ENCODE measurements around the gene AGGF1. TPM values are rescaled to one million over a fixed set of nuclear protein-coding genes. Genes with fewer than 3 reads are reported as not detected.

The AGGF1 gene
- total and polyA plus RNA-seq, 9 donors = 9.0 to 22.8 (median 16.5) TPM

GRCh38 chr5:76999451-76999850 lies 30.8 kb upstream of the AGGF1 start:
- intact Hi-C loops (cut with DNase I) = no loop called here
- no peaks in the 10 kb centered on the region for H3K9me3 ChIP-seq
- no peaks in the 10 kb centered on the region for H3K4me1 ChIP-seq (ENCODE audit: insufficient read depth)
- H3K27ac ChIP-seq = no peak overlapping the region
- H3K27me3 ChIP-seq = no peaks in the 10 kb centered on the region
- no peak for DNase-seq
- TF ChIP-seq POLR2A (IDR thresholded peaks at IDR 0.05) (no peak), CTCF (IDR thresholded peaks at IDR 0.05) (no peak), EP300 (IDR thresholded peaks at IDR 0.05) (no peak)
- 63 to 74% (median 65%) methylated on average over 2 of the region's 2 CpGs for WGBS, 3 donors
- no peak overlapping the region for H3K4me3 ChIP-seq
- no peaks in the 10 kb centered on the region for H3K36me3 ChIP-seq

- H3K27ac ChIP-seq = no peak overlapping the region
- no peak overlapping the region for H3K4me3 ChIP-seq
- H3K9me3 ChIP-seq = no peaks in the 10 kb centered on the region
- WGBS, 3 donors = 4 to 31% (median 8%) methylated on average over 1 of the region's 1 CpG
- no peak for DNase-seq
- H3K4me1 ChIP-seq (ENCODE audit: insufficient read depth) = no peaks in the 10 kb centered on the region
- H3K36me3 ChIP-seq = no peaks in the 10 kb centered on the region
- no peaks in the 10 kb centered on the region for H3K27me3 ChIP-seq
- intact Hi-C loops (cut with DNase I) = no loop called here
- TF ChIP-seq POLR2A (IDR thresholded peaks at IDR 0.05) (no peak), CTCF (IDR thresholded peaks at IDR 0.05) (no peak), EP300 (IDR thresholded peaks at IDR 0.05) (no peak)
Observed at GRCh38 chr5:77003246-77003645, 27.0 kb upstream of the AGGF1 start.

GRCh38 chr5:77006124-77006523 lies 24.1 kb upstream of the AGGF1 start:
- Histone ChIP-seq H3K9me3 (no peaks in the 10 kb centered on the region), H3K4me3 (no peak overlapping the region), H3K36me3 (no peaks in the 10 kb centered on the region), H3K27me3 (no peaks in the 10 kb centered on the region), H3K27ac (no peak overlapping the region), H3K4me1 (ENCODE audit: insufficient read depth) (no peaks in the 10 kb centered on the region)
- intact Hi-C loops (cut with DNase I) = no loop called here
- WGBS, 3 donors = 59 to 81% (median 77%) methylated on average over 2 of the region's 2 CpGs
- no peak for TF ChIP-seq CTCF (IDR thresholded peaks at IDR 0.05)
- TF ChIP-seq POLR2A (IDR thresholded peaks at IDR 0.05) = no peak
- no peak for TF ChIP-seq EP300 (IDR thresholded peaks at IDR 0.05)
- DNase-seq = no peak

GRCh38 chr5:77008413-77008812 lies 21.8 kb upstream of the AGGF1 start:
- 58 to 76% (median 71%) methylated on average over 3 of the region's 3 CpGs for WGBS, 3 donors
- intact Hi-C loops (cut with DNase I) = no loop called here
- Histone ChIP-seq H3K4me1 (ENCODE audit: insufficient read depth) (no peaks in the 10 kb centered on the region), H3K36me3 (no peaks in the 10 kb centered on the region), H3K27me3 (no peaks in the 10 kb centered on the region), H3K9me3 (no peaks in the 10 kb centered on the region), H3K27ac (no peak overlapping the region), H3K4me3 (no peak overlapping the region)
- DNase-seq = no peak
- TF ChIP-seq CTCF (IDR thresholded peaks at IDR 0.05) (no peak), EP300 (IDR thresholded peaks at IDR 0.05) (no peak), POLR2A (IDR thresholded peaks at IDR 0.05) (no peak)

- TF ChIP-seq EP300 (IDR thresholded peaks at IDR 0.05) = no peak
- TF ChIP-seq POLR2A (IDR thresholded peaks at IDR 0.05) = no peak
- no peak for TF ChIP-seq CTCF (IDR thresholded peaks at IDR 0.05)
- intact Hi-C loops (cut with DNase I) = no loop called here
- WGBS, 3 donors = 88 to 92% (median 90%) methylated on average over 5 of the region's 5 CpGs
- H3K27me3 ChIP-seq = no peaks in the 10 kb centered on the region
- no peaks in the 10 kb centered on the region for H3K4me1 ChIP-seq (ENCODE audit: insufficient read depth)
- no peak overlapping the region for H3K4me3 ChIP-seq
- no peak overlapping the region for H3K27ac ChIP-seq
- no peaks in the 10 kb centered on the region for H3K36me3 ChIP-seq
- no peaks in the 10 kb centered on the region for H3K9me3 ChIP-seq
- no peak for DNase-seq
Observed at GRCh38 chr5:77010243-77010642, 20.0 kb upstream of the AGGF1 start.

Data from ovary (tissue), 9 donors.